Right ventricle myocardium inferior (tissue), 1 donor: Measurements from ENCODE around the gene SYNGR2. TPM values are rescaled to one million over a fixed set of nuclear protein-coding genes. Genes with fewer than 3 reads are reported as not detected.
"Not testable (repeated sequence)": the region's sequence is repeated elsewhere in the genome, so short reads cannot be mapped to it uniquely, and the experiment has no call there.

Experiments
- ATAC-seq: fragments of 200-7000 bp; cut with Tn5 transposase; one replicate; pipeline ENCODE4 v1.9.1; 2020; ENCODE audit warnings: mild to moderate bottlenecking, moderate library complexity
- DNase-seq: peaks from one replicate; pipeline ENCODE4 v3.0.0; 2021; ENCODE audit errors: missing footprints
- intact Hi-C: fragments of 100-400 bp; cut with DNase I; formaldehyde crosslinking; loops from one replicate; pipeline ENCODE4 v1.11.0; 2022
- total RNA-seq: library from RNA; stranded (reverse); fragmentation: NEBNext Ultra II Directional; extraction: Animal tissue kit (Norgen Biotek cat#: 25700); gene quantifications from one replicate; pipeline ENCODE4 v1.2.1, GENCODE V29; 2021
- donor health status: DM: no; HTN: yes; CAD: no; lungs with severe emphysema.

SYNGR2 gene
- total RNA-seq, 1 donor from 2014 or later = 120 TPM

GRCh38 chr17:78138204-78139060 is 29.9 kb upstream of the SYNGR2 start:
- DNase-seq (no peak), ATAC-seq (no peak)
- intact Hi-C loops = no loop called here

GRCh38 chr17:78139861-78140168 is 28.6 kb upstream of the SYNGR2 start:
- ATAC-seq, intact Hi-C loops, DNase-seq: not testable (repeated sequence)

GRCh38 chr17:78140169-78141051 is 28.0 kb upstream of the SYNGR2 start:
- intact Hi-C loops = no loop called here
- peak; percentile 82 for ATAC-seq
- peak; percentile 97 for DNase-seq

GRCh38 chr17:78141437-78142118 is 26.8 kb upstream of the SYNGR2 start:
- peak; percentile 65 for DNase-seq
- ATAC-seq = no peak
- intact Hi-C loops = no loop called here

GRCh38 chr17:78142119-78142861 is 26.1 kb upstream of the SYNGR2 start:
- no peak for ATAC-seq
- no peak for DNase-seq
- intact Hi-C loops = no loop called here

- ATAC-seq (no peak), DNase-seq (peak; percentile 70)
- intact Hi-C loops = loop anchor here (2.0 kb wide), 1 partner anchor 25 kb away; the partner anchor contains the start of gene SYNGR2
Observed at GRCh38 chr17:78143214-78144146, 24.9 kb upstream of the SYNGR2 start.

GRCh38 chr17:78144147-78144719 is 24.1 kb upstream of the SYNGR2 start:
- ATAC-seq (peak; percentile 68), DNase-seq (peak; percentile 93)
- intact Hi-C loops = loop anchor here (2.0 kb wide), 1 partner anchor 25 kb away; the partner anchor contains the start of gene SYNGR2

GRCh38 chr17:78144736-78145641 is 23.4 kb upstream of the SYNGR2 start:
- intact Hi-C loops = loop anchor here (2.0 kb wide), 1 partner anchor 24 kb away; the partner anchor contains the start of gene SYNGR2
- ATAC-seq (peak; percentile 51), DNase-seq (peak; percentile 70)

GRCh38 chr17:78146471-78146869 is 21.9 kb upstream of the SYNGR2 start:
- ATAC-seq (no peak), DNase-seq (no peak)
- intact Hi-C loops = no loop called here

- no peak for ATAC-seq
- no peak for DNase-seq
- intact Hi-C loops = no loop called here
Observed at GRCh38 chr17:78146881-78147280, 21.5 kb upstream of the SYNGR2 start.

GRCh38 chr17:78147315-78147998 is 20.9 kb upstream of the SYNGR2 start:
- DNase-seq (no peak), ATAC-seq (no peak)
- intact Hi-C loops = no loop called here

- intact Hi-C loops = no loop called here
- no peak for ATAC-seq
- no peak for DNase-seq
Observed at GRCh38 chr17:78148286-78149016, 19.9 kb upstream of the SYNGR2 start.

- ATAC-seq (no peak), DNase-seq (no peak)
- intact Hi-C loops = no loop called here
Observed at GRCh38 chr17:78151514-78152008, 16.8 kb upstream of the SYNGR2 start.

- intact Hi-C loops = no loop called here
- ATAC-seq = no peak
- no peak for DNase-seq
Observed at GRCh38 chr17:78154903-78155811, 13.2 kb upstream of the SYNGR2 start.
